HepG2 (cell line): Measurements from ENCODE around the gene RNH1. TPM values are rescaled to one million over a fixed set of nuclear protein-coding genes. Genes with fewer than 3 reads are reported as not detected.
A peak's percentile ranks its signal among the peaks of the same experiment; 100 is the strongest.

Experiments
- BORCS8-MEF2B ChIP-seq: sonication (generic); formaldehyde crosslinking; IDR thresholded peaks from 2 replicates; pipeline ENCODE4 v1.8.0; 2022; ENCODE audit warnings: mild to moderate bottlenecking, missing genetic modification reagents
- CBX2 ChIP-seq, 2 experiments: fragments of 200-600 bp in 1 of 2; sonication (generic); formaldehyde crosslinking in 1 of 2; IDR thresholded peaks; 2 replicates each; pipeline versions ENCODE4 v1.7.0 to v1.8.1; 2018 to 2022; ENCODE audit warnings: low read depth in 2 of 2, low read length in 1 of 2, mild to moderate bottlenecking in 1 of 2, missing genetic modification reagents in 1 of 2
- GLI4 ChIP-seq: sonication (generic); formaldehyde crosslinking; IDR thresholded peaks from 2 replicates; pipeline ENCODE4 v1.5.1; 2020; ENCODE audit warnings: missing genetic modification reagents, mild to moderate bottlenecking, moderate library complexity, borderline replicate concordance
- HDAC1 ChIP-seq: sonication (generic); formaldehyde crosslinking; IDR thresholded peaks from 2 replicates; pipeline ENCODE4 v1.5.1; 2020; ENCODE audit warnings: mild to moderate bottlenecking, missing genetic modification reagents
- HNRNPK ChIP-seq: fragments of 200-400 bp; formaldehyde crosslinking; IDR thresholded peaks from 2 replicates; pipeline ENCODE4 v1.6.1; 2018; ENCODE audit warnings: low read length, low read depth, moderate library complexity, mild to moderate bottlenecking; ENCODE audit not compliant: poor library complexity, severe bottlenecking
- KLF12 ChIP-seq: sonication (generic); formaldehyde crosslinking; IDR thresholded peaks from 2 replicates; pipeline ENCODE4 v1.4.0; 2020; ENCODE audit warnings: missing genetic modification reagents, borderline replicate concordance
- MATR3 ChIP-seq: sonication (generic); formaldehyde crosslinking; IDR thresholded peaks from 2 replicates; pipeline ENCODE4 v1.4.0; 2020; ENCODE audit warnings: missing genetic modification reagents
- MNT ChIP-seq: fragments of 450-650 bp; IDR thresholded peaks from 2 replicates; pipeline ENCODE4 v1.6.1; 2016
- NKX3-1 ChIP-seq: sonication (generic); formaldehyde crosslinking; IDR thresholded peaks from 2 replicates; pipeline ENCODE4 v1.5.0; 2020; ENCODE audit warnings: missing genetic modification reagents
- NR0B2 ChIP-seq: sonication (generic); formaldehyde crosslinking; IDR thresholded peaks from 2 replicates; pipeline ENCODE4 v1.4.0; 2020; ENCODE audit warnings: mild to moderate bottlenecking, missing genetic modification reagents
- SMAD3 ChIP-seq: sonication (generic); formaldehyde crosslinking; IDR thresholded peaks from 2 replicates; pipeline ENCODE4 v1.4.0; 2020; ENCODE audit warnings: missing genetic modification reagents
- ZNF264 ChIP-seq: sonication (generic); formaldehyde crosslinking; IDR thresholded peaks from 2 replicates; pipeline ENCODE4 v1.4.0; 2020; ENCODE audit warnings: missing genetic modification reagents
- ZNF34 ChIP-seq: sonication (generic); formaldehyde crosslinking; IDR thresholded peaks from 2 replicates; pipeline ENCODE4 v1.4.0; 2020; ENCODE audit warnings: mild to moderate bottlenecking, missing genetic modification reagents, borderline replicate concordance
- ZNF800 ChIP-seq: sonication (generic); formaldehyde crosslinking; IDR thresholded peaks from 2 replicates; pipeline ENCODE4 v1.4.0; 2020; ENCODE audit warnings: missing genetic modification reagents
- polyA plus RNA-seq, 8 experiments: library from polyadenylated mRNA; depleted of rRNA in 3 of 8; stranded (reverse) in 7 of 8; unstranded in 1 of 8; fragments of >200 nt; fragmentation: Illumina TruSeq in 4 of 8; extraction: Trizol in 4 of 8; gene quantifications; 2 replicates each; pipeline versions ENCODE4 v1.2.1 to v1.2.3, GENCODE V29; 2011 to 2016; ENCODE audit warnings: low read depth in 4 of 8, missing spikeins in 1 of 8, mixed read lengths in 1 of 8; ENCODE audit not compliant: insufficient read depth in 1 of 8
- total RNA-seq, 5 experiments: library from RNA; depleted of rRNA; stranded (reverse); fragments of >200 nt; fragmentation: Illumina TruSeq; extraction: Trizol; gene quantifications; 2 replicates each; pipeline ENCODE4 v1.2.3, GENCODE V29; 2016; ENCODE audit warnings: low read depth in 1 of 5
- TF ChIP-seq, protein P1 (sequence below): sonication (generic); formaldehyde crosslinking; IDR thresholded peaks from 2 replicates; pipeline ENCODE4 v1.9.0; 2021; ENCODE audit warnings: missing genetic modification reagents, borderline replicate concordance
- TF ChIP-seq, protein P2 (sequence below): sonication (generic); formaldehyde crosslinking; IDR thresholded peaks from 2 replicates; pipeline ENCODE4 v1.5.0; 2020; ENCODE audit warnings: missing genetic modification reagents, mild to moderate bottlenecking, borderline replicate concordance
- TF ChIP-seq, protein P3 (sequence below): sonication (generic); formaldehyde crosslinking; IDR thresholded peaks from 2 replicates; pipeline ENCODE4 v1.5.1; 2020; ENCODE audit warnings: mild to moderate bottlenecking, missing genetic modification reagents, moderate library complexity

The RNH1 gene
- total and polyA plus RNA-seq, 2 of the 13 experiments (the other 11 are each of a cell fraction or from before 2014, with no cell fraction given), result 36.0 to 74.1 TPM

DNA sequence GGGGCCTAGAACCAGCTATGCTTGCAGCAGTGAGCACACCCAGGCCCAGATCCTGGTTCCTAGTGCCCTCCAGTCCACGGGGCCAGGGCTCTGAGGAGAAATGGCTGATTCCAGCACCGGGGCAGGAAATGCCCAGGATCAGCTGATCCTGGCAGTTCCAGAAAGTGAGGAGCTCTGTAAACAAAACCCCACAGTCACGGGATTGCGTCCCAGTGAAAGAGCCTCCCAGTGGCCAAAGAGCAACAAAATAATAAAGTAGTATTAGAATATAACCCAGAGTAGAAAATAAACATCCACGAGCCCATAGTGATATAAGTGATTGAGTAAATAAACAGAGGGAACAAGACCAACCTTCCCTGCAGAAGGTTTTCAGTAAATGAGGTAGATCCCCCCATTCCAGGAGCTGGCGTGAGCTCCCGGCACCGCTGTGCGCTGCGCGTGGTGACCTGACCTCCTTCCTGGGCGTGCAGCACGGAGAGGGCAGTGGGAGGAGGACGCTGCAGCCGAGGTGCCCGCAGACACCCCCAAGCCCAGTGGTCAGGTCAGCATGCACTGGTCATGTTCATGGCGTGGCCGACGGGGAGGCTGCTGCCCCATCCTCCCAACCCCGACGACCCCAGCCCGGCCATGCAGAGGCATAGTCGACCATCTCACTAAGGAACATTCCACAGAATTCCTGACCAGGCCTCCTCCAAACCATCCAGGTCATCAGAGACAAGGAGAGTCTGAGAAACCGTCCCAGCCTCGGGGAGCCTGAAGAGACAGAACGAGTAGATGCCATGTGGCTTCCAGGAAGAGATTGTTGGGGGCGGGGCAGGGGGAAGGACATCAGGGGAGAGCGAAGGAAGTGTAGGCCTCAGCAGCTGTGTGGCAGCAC lies 37.1 kb downstream of the RNH1 start (continued):
- TF ChIP-seq GLI4 (CRISPR knock-in tag), result no peak
- no peak for TF ChIP-seq NR0B2 (CRISPR knock-in tag)
- 0 out of 2 replicates have a peak, but pooled peaks have one; percentile 33 for TF ChIP-seq KLF12 (CRISPR knock-in tag)
- TF ChIP-seq CBX2 (IDR thresholded peaks at IDR 0.05; ENCODE audit: low read depth, low read length), result no peak
- no peak for TF ChIP-seq CBX2 (CRISPR knock-in tag; IDR thresholded peaks at IDR 0.05; ENCODE audit: low read depth)
- 0 out of 2 replicates have a peak, but pooled peaks have one; percentile 37 for TF ChIP-seq SMAD3 (CRISPR knock-in tag)
- no peak for TF ChIP-seq MNT
- TF ChIP-seq, protein P1, sequence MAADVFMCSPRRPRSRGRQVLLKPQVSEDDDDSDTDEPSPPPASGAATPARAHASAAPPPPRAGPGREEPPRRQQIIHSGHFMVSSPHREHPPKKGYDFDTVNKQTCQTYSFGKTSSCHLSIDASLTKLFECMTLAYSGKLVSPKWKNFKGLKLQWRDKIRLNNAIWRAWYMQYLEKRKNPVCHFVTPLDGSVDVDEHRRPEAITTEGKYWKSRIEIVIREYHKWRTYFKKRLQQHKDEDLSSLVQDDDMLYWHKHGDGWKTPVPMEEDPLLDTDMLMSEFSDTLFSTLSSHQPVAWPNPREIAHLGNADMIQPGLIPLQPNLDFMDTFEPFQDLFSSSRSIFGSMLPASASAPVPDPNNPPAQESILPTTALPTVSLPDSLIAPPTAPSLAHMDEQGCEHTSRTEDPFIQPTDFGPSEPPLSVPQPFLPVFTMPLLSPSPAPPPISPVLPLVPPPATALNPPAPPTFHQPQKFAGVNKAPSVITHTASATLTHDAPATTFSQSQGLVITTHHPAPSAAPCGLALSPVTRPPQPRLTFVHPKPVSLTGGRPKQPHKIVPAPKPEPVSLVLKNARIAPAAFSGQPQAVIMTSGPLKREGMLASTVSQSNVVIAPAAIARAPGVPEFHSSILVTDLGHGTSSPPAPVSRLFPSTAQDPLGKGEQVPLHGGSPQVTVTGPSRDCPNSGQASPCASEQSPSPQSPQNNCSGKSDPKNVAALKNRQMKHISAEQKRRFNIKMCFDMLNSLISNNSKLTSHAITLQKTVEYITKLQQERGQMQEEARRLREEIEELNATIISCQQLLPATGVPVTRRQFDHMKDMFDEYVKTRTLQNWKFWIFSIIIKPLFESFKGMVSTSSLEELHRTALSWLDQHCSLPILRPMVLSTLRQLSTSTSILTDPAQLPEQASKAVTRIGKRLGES (CRISPR knock-in tag), result no peak
- TF ChIP-seq, protein P2, sequence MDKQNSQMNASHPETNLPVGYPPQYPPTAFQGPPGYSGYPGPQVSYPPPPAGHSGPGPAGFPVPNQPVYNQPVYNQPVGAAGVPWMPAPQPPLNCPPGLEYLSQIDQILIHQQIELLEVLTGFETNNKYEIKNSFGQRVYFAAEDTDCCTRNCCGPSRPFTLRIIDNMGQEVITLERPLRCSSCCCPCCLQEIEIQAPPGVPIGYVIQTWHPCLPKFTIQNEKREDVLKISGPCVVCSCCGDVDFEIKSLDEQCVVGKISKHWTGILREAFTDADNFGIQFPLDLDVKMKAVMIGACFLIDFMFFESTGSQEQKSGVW (CRISPR knock-in tag), result no peak
- 0 out of 2 replicates have a peak, but pooled peaks have one; percentile 25 for TF ChIP-seq ZNF264 (CRISPR knock-in tag)
- TF ChIP-seq, protein P3, sequence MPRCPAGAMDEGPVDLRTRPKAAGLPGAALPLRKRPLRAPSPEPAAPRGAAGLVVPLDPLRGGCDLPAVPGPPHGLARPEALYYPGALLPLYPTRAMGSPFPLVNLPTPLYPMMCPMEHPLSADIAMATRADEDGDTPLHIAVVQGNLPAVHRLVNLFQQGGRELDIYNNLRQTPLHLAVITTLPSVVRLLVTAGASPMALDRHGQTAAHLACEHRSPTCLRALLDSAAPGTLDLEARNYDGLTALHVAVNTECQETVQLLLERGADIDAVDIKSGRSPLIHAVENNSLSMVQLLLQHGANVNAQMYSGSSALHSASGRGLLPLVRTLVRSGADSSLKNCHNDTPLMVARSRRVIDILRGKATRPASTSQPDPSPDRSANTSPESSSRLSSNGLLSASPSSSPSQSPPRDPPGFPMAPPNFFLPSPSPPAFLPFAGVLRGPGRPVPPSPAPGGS (CRISPR knock-in tag), result no peak
- TF ChIP-seq HNRNPK, result no peak
- TF ChIP-seq NKX3-1 (CRISPR knock-in tag), result no peak
- TF ChIP-seq BORCS8-MEF2B (CRISPR knock-in tag), result no peak
- peak; percentile 45; the same call in 1 of the 2 replicates for TF ChIP-seq ZNF800 (CRISPR knock-in tag)
- TF ChIP-seq ZNF34 (CRISPR knock-in tag), result no peak
- TF ChIP-seq HDAC1 (CRISPR knock-in tag), result peak; percentile 68
- no peak for TF ChIP-seq MATR3 (CRISPR knock-in tag)
